Aorta (tissue), 5 donors: Measurements from ENCODE around the gene FGFBP2. TPM values are rescaled to one million over a fixed set of nuclear protein-coding genes. Genes with fewer than 3 reads are reported as not detected.

Experiments used
- ATAC-seq: fragments of 200-7000 bp; cut with Tn5 transposase; one replicate; pipeline ENCODE4 v1.9.1; 2022; ENCODE audit warnings: moderate library complexity; ENCODE audit not compliant: low FRiP score
- DNase-seq, 2 donors: peaks; one replicate each; pipeline ENCODE4 v3.0.0-alpha.2; 2020
- H3K27ac ChIP-seq, 2 donors: one replicate each; pipeline ENCODE4 v1.5.1; 2013; ENCODE audit warnings: low read length in 2 of 2, mild to moderate bottlenecking in 2 of 2, moderate library complexity in 2 of 2, control low read depth in 1 of 2, inconsistent platforms in 1 of 2, low read depth in 1 of 2
- H3K27me3 ChIP-seq, 2 donors: one replicate each; pipeline ENCODE4 v1.6.1; 2013; ENCODE audit warnings: control low read depth in 1 of 2, low read length in 1 of 2, mild to moderate bottlenecking in 1 of 2, moderate library complexity in 1 of 2; ENCODE audit not compliant: insufficient read depth in 2 of 2, control insufficient read depth in 1 of 2
- H3K36me3 ChIP-seq, 2 donors: one replicate each; pipeline ENCODE4 v1.6.1; 2013; ENCODE audit warnings: control low read depth in 1 of 2, low read length in 1 of 2, mild to moderate bottlenecking in 1 of 2; ENCODE audit not compliant: insufficient read depth in 2 of 2, control insufficient read depth in 1 of 2
- H3K4me1 ChIP-seq, 2 donors: one replicate each; pipeline ENCODE4 v1.6.1; 2013; ENCODE audit warnings: low read length in 2 of 2, control low read depth in 1 of 2, mild to moderate bottlenecking in 1 of 2, moderate library complexity in 1 of 2; ENCODE audit not compliant: insufficient read depth in 2 of 2, control insufficient read depth in 1 of 2
- H3K4me3 ChIP-seq, 2 donors: one replicate each; pipeline ENCODE4 v1.5.1; 2013; ENCODE audit warnings: low read length in 2 of 2, control low read depth in 1 of 2, mild to moderate bottlenecking in 1 of 2
- H3K9me3 ChIP-seq: one replicate; pipeline ENCODE4 v1.6.1; 2013; ENCODE audit warnings: mild to moderate bottlenecking, low read length; ENCODE audit not compliant: control insufficient read depth
- WGBS, 2 donors: extraction: QIAGEN DNeasy Blood & Tissue Kit; methylation state at CpG; one replicate each; pipeline ENCODE4 v1.1.7; 2013; 5-methylcytosine and 5-hydroxymethylcytosine counted together
- intact Hi-C, 2 donors: fragments of 100-400 bp; cut with DNase I; formaldehyde crosslinking; loops; one replicate each; pipeline versions ENCODE4 v1.14.2 to v1.15.0; 2022
- polyA plus RNA-seq, 2 donors: library from polyadenylated mRNA; stranded (reverse); fragments of 200-250 nt; gene quantifications; one replicate each; pipeline ENCODE4 v1.2.3, GENCODE V29; 2013
- total RNA-seq, 2 donors: library from RNA; stranded (reverse); fragmentation: NEBNext Ultra II Directional; extraction: Animal tissue kit (Norgen Biotek cat#: 25700); gene quantifications; one replicate each; pipeline ENCODE4 v1.2.1, GENCODE V29; 2021
- donor health status: healthy with polysubstance abuse.
- donor health status: Bipolar disorder and iron deficiency.
- donor health status: DM: no; HTN: no; CAD: no.
- donor health status: DM: no; HTN: no; CAD: no.
- donor health status: DM: yes; HTN: yes; CAD: no.

Gene FGFBP2
- total and polyA plus RNA-seq, 4 donors, result 0.84 to 1.6 TPM; not detected in 2

GRCh38 chr4:15956179-15956850 is 6.7 kb downstream of the FGFBP2 start:
- intact Hi-C loops, result loop anchor here (1.0 to 10.0 kb wide), 5 partner anchors 74 to 479 kb away; no protein-coding TSS in a partner anchor
- no peak overlapping the region for H3K4me3 ChIP-seq
- no peaks in the 10 kb centered on the region for H3K27me3 ChIP-seq
- no peak overlapping the region for H3K27ac ChIP-seq
- ATAC-seq (peak; percentile 83), DNase-seq (peak; percentile 79 to 89)
- H3K9me3 ChIP-seq, result no peaks in the 10 kb centered on the region
- H3K36me3 ChIP-seq, result no peaks in the 10 kb centered on the region
- WGBS, 2 donors, result 48 to 49% methylated on average over 9 of the region's 9 CpGs
- H3K4me1 ChIP-seq, result no peaks in the 10 kb centered on the region

- intact Hi-C loops, result loop anchor here (1.0 to 10.0 kb wide), 6 partner anchors 73 to 478 kb away; no protein-coding TSS in a partner anchor
- Histone ChIP-seq H3K4me3 (no peak overlapping the region), H3K4me1 (no peaks in the 10 kb centered on the region), H3K27me3 (no peaks in the 10 kb centered on the region), H3K9me3 (no peaks in the 10 kb centered on the region), H3K36me3 (no peaks in the 10 kb centered on the region), H3K27ac (no peak overlapping the region)
- WGBS, 2 donors, result 84 to 85% methylated on average over 3 of the region's 3 CpGs
- ATAC-seq (no peak), DNase-seq (no peak)
Observed at GRCh38 chr4:15955670-15956069, 7.3 kb downstream of the FGFBP2 start.

- Histone ChIP-seq H3K36me3 (no peaks in the 10 kb centered on the region), H3K4me3 (no peak overlapping the region), H3K9me3 (no peaks in the 10 kb centered on the region), H3K27me3 (no peaks in the 10 kb centered on the region), H3K27ac (no peak overlapping the region), H3K4me1 (no peaks in the 10 kb centered on the region)
- DNase-seq (no peak), ATAC-seq (no peak)
- intact Hi-C loops, result loop anchor here (2.0 to 10.0 kb wide), 2 partner anchors 147 to 209 kb away; no protein-coding TSS in a partner anchor
- 91 to 92% methylated on average over 5 of the region's 5 CpGs for WGBS, 2 donors
Observed at GRCh38 chr4:15953625-15954024, 9.3 kb downstream of the FGFBP2 start.

GRCh38 chr4:15951781-15952180 is 11.2 kb downstream of the FGFBP2 start:
- Histone ChIP-seq H3K9me3 (no peaks in the 10 kb centered on the region), H3K4me3 (no peak overlapping the region), H3K4me1 (no peaks in the 10 kb centered on the region), H3K27me3 (no peaks in the 10 kb centered on the region), H3K27ac (no peak overlapping the region), H3K36me3 (no peaks in the 10 kb centered on the region)
- DNase-seq (no peak), ATAC-seq (no peak)
- intact Hi-C loops, result loop anchor here in 1 of 2 donors (10.0 kb wide), 1 partner anchor 207 kb away; no protein-coding TSS in a partner anchor

GRCh38 chr4:15948826-15949225 is 14.1 kb downstream of the FGFBP2 start:
- Histone ChIP-seq H3K27ac (no peak overlapping the region), H3K36me3 (no peaks in the 10 kb centered on the region), H3K27me3 (no peaks in the 10 kb centered on the region), H3K9me3 (no peaks in the 10 kb centered on the region), H3K4me1 (no peaks in the 10 kb centered on the region), H3K4me3 (no peak overlapping the region)
- WGBS, 2 donors, result 76 to 89% methylated on average over 9 of the region's 9 CpGs
- intact Hi-C loops, result no loop called here
- ATAC-seq (no peak), DNase-seq (no peak)

GRCh38 chr4:15947684-15948083 is 15.3 kb downstream of the FGFBP2 start:
- intact Hi-C loops, result no loop called here
- Histone ChIP-seq H3K27me3 (no peaks in the 10 kb centered on the region), H3K27ac (no peak overlapping the region), H3K4me1 (no peaks in the 10 kb centered on the region), H3K4me3 (no peak overlapping the region), H3K9me3 (no peaks in the 10 kb centered on the region), H3K36me3 (no peaks in the 10 kb centered on the region)
- WGBS, 2 donors, result 88 to 93% methylated on average over 8 of the region's 8 CpGs
- ATAC-seq (no peak), DNase-seq (no peak)

- intact Hi-C loops, result no loop called here
- H3K27me3 ChIP-seq, result no peaks in the 10 kb centered on the region
- H3K4me1 ChIP-seq, result no peaks in the 10 kb centered on the region
- H3K9me3 ChIP-seq, result no peaks in the 10 kb centered on the region
- 60 to 82% methylated on average over 1 of the region's 1 CpG for WGBS, 2 donors
- ATAC-seq (no peak), DNase-seq (no peak)
- no peak overlapping the region for H3K4me3 ChIP-seq
- no peaks in the 10 kb centered on the region for H3K36me3 ChIP-seq
- H3K27ac ChIP-seq, result no peak overlapping the region
Observed at GRCh38 chr4:15945516-15945915, 17.5 kb downstream of the FGFBP2 start.

- intact Hi-C loops, result no loop called here
- Histone ChIP-seq H3K27me3 (no peaks in the 10 kb centered on the region), H3K4me1 (no peaks in the 10 kb centered on the region), H3K4me3 (no peak overlapping the region), H3K27ac (no peak overlapping the region), H3K36me3 (no peaks in the 10 kb centered on the region), H3K9me3 (no peaks in the 10 kb centered on the region)
- no peak for DNase-seq
- ATAC-seq, result no peak
- 78 to 86% methylated on average over 2 of the region's 2 CpGs for WGBS, 2 donors
Observed at GRCh38 chr4:15944895-15945294, 18.1 kb downstream of the FGFBP2 start.

- DNase-seq (no peak), ATAC-seq (no peak)
- Histone ChIP-seq H3K27ac (no peak overlapping the region), H3K36me3 (no peaks in the 10 kb centered on the region), H3K4me3 (no peak overlapping the region), H3K27me3 (no peaks in the 10 kb centered on the region), H3K4me1 (no peaks in the 10 kb centered on the region), H3K9me3 (no peaks in the 10 kb centered on the region)
- intact Hi-C loops, result no loop called here
- WGBS, 2 donors, result 88 to 90% methylated on average over 1 of the region's 1 CpG
Observed at GRCh38 chr4:15942283-15942682, 20.7 kb downstream of the FGFBP2 start.
